C4-2B (cell line): ENCODE measurements around the gene NUP205.

Experiments
- H3K27ac ChIP-seq: fragments of 450-650 bp; 2 replicates; pipeline ENCODE4 v1.5.1; 2017
- ZFX ChIP-seq: fragments of 450-650 bp; IDR thresholded peaks from 2 replicates; pipeline ENCODE4 v1.6.1; 2017
- TF ChIP-seq, protein P1 (sequence below): fragments of 450-650 bp; conservative IDR thresholded peaks from 2 replicates; pipeline ENCODE4 v1.5.1; 2017; ENCODE audit warnings: mild to moderate bottlenecking

The NUP205 gene

DNA sequence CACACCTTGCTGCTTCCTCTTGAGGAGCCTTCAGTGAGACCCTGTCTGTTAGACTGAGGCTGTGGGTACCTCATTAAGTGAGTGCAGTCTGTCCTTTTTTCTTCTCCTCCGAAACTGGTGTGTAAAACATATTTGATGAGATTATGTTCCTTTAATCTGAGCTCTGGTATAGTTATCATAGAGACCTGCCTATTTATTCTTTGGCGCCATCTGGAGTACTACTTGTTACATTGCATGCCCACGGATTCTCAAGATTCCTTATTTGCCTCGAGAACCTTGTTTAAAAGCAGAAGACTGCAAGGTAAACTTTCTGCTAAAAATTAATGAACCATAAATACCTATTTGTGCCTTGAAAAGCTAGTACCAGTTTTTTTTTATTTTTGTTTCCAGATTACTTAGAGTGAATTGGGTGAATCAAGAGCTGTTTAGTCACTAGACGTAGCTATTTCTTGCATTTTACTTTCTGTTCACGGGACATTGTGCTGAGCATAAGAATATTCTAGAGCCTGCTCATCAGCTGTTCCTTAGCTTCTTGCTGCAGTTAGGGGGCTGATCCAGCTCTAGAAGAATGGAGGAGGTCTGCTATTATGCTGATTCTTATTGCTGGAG lies 87.7 kb downstream of the NUP205 start:
- no peak overlapping the region for H3K27ac ChIP-seq
- TF ChIP-seq, protein P1, sequence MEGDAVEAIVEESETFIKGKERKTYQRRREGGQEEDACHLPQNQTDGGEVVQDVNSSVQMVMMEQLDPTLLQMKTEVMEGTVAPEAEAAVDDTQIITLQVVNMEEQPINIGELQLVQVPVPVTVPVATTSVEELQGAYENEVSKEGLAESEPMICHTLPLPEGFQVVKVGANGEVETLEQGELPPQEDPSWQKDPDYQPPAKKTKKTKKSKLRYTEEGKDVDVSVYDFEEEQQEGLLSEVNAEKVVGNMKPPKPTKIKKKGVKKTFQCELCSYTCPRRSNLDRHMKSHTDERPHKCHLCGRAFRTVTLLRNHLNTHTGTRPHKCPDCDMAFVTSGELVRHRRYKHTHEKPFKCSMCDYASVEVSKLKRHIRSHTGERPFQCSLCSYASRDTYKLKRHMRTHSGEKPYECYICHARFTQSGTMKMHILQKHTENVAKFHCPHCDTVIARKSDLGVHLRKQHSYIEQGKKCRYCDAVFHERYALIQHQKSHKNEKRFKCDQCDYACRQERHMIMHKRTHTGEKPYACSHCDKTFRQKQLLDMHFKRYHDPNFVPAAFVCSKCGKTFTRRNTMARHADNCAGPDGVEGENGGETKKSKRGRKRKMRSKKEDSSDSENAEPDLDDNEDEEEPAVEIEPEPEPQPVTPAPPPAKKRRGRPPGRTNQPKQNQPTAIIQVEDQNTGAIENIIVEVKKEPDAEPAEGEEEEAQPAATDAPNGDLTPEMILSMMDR: peak; percentile 90
- TF ChIP-seq ZFX: no peak

- TF ChIP-seq, protein P1: no peak
- TF ChIP-seq ZFX: no peak
- no peak overlapping the region for H3K27ac ChIP-seq
These were observed 90.0 kb downstream of the NUP205 start for GRCh38 chr7:135647755-135648154.

- H3K27ac ChIP-seq: no peak overlapping the region
- TF ChIP-seq, protein P1: no peak
- no peak for TF ChIP-seq ZFX
These were observed 90.5 kb downstream of the NUP205 start for GRCh38 chr7:135648235-135648634.

GRCh38 chr7:135650831-135651573 lies 93.3 kb downstream of the NUP205 start:
- TF ChIP-seq ZFX: no peak
- TF ChIP-seq, protein P1: no peak
- no peak overlapping the region for H3K27ac ChIP-seq

DNA sequence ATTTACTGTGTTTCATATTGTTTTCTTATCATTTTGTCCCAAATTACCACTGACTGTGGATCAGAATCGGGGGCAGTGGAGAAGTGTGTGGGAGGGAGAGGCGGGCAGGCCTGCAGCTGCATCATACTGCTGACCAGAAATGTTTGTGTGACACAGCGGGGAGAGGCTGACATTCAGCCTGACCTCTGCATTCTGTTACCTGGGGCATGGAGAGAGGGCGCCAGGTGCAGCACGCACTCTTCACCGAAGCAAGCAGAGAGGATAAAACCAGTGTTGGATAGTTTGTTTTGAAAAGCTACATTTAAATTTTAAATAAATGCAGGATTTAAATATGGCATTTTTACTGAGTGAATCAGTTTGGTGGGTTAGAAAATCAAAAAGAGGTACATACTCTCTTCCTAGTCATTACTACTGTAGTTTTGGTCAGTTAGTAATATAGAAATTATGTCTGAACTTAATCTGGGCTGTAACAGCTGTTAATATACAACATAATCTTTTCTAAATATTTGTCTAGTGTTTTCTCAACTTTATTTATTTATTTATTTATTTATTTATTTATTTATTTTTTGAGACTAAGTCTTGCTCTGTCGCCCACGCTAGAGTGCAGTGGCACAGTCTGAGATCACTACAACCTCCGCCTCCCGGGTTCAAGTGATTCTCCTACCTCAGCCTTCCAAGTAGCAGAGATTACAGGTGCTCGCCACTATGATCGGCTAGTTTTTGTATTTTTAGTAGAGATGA lies 95.8 kb downstream of the NUP205 start:
- no peak overlapping the region for H3K27ac ChIP-seq
- TF ChIP-seq ZFX: no peak
- TF ChIP-seq, protein P1: no peak

DNA sequence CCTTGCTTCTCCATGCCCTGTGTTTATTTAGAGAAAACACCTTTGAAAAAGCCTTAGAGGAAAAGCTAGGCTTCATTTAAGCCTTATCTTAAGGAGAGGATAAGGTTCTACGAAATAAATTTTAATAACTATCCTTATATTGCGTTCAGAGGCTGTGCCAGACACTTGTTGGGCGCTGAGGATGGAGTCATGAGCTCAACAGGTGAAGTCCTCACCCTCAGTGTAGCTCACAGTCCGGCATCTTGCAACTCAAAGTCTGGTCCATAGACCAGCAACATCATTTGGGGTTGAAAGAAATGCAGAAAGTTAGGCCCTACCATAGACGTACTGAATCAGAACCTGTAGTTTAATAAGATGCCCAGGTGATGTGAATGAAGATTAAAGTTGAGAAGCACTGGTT lies 100.8 kb downstream of the NUP205 start:
- H3K27ac ChIP-seq: no peak overlapping the region
- TF ChIP-seq, protein P1: no peak
- no peak for TF ChIP-seq ZFX

DNA sequence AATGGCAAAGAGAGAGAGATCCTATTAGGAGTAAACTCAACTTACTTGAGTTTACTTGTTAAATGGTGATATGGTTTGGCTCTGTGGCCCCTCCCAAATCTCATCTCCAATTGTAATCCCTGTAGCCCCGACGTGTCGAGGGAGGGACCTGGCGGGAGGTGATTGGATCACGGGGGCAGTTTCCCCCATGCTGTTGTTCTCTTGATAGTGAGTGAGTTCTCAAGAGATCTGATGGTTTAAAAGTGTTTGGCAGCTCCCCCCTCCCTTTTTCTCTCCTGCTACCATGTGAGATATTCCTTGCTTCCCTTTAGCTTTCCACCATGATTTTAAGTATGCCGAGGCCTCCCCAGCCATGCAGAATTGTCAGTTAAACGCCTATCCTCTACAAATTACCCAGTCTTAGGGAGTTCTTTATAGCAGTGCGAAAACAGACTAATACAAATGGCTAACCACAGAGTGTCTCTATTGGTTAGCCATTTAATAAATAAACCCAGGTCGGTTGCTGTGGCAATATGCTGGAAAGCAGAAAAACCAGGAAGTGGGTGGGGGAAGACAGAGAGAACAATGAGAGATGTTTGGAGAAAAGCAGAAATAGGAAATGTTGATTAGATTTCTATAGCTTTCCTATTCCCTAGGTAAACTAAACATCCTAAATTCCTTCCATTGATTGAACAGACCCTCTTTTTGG lies 101.6 kb downstream of the NUP205 start:
- no peak overlapping the region for H3K27ac ChIP-seq
- TF ChIP-seq, protein P1: no peak
